Progenitor cell of endocrine pancreas (in vitro differentiated cells): ENCODE results near the gene NCKAP5. TPM values are rescaled to one million over a fixed set of nuclear protein-coding genes. Genes with fewer than 3 reads are reported as not detected.

Source experiments
- DNase-seq: peaks from one replicate; pipeline ENCODE4 v3.0.0; 2021; ENCODE audit warnings: low spot score; ENCODE audit not compliant: unreplicated experiment
- H3K27ac Mint-ChIP-seq: 2 replicates; pipeline ENCODE4 v1.8.0; 2021; ENCODE audit warnings: mild to moderate bottlenecking, moderate library complexity, mixed read lengths
- H3K27me3 Mint-ChIP-seq: 2 replicates; pipeline ENCODE4 v1.8.0; 2021; ENCODE audit warnings: mixed read lengths
- H3K36me3 Mint-ChIP-seq: 2 replicates; pipeline ENCODE4 v1.8.0; 2022; ENCODE audit warnings: mixed read lengths; ENCODE audit not compliant: insufficient read depth
- H3K4me1 Mint-ChIP-seq: 2 replicates; pipeline ENCODE4 v1.8.0; 2021; ENCODE audit warnings: low read depth, mixed read lengths
- H3K4me3 Mint-ChIP-seq: 2 replicates; pipeline ENCODE4 v1.8.0; 2021; ENCODE audit warnings: low read depth, mild to moderate bottlenecking, moderate library complexity, mixed read lengths
- H3K9me3 Mint-ChIP-seq: 2 replicates; pipeline ENCODE4 v1.8.0; 2021; ENCODE audit warnings: low read depth, mixed read lengths
- CTCF ChIP-seq: fragments of 200-600 bp; sonication (generic); IDR thresholded peaks from one replicate; pipeline ENCODE4 v1.5.0; 2021; ENCODE audit warnings: antibody characterized with exemption, mild to moderate bottlenecking; ENCODE audit not compliant: unreplicated experiment
- total RNA-seq: library from RNA; stranded (reverse); gene quantifications from 2 replicates; pipeline ENCODE4 v1.2.1, GENCODE V29; 2021

NCKAP5 gene
- total RNA-seq, 1 donor from 2014 or later: 1.7 TPM

- Mint-ChIP-seq H3K36me3 (no peaks in the 10 kb centered on the region), H3K27me3 (peaks cover 2% of the 10 kb centered on the region), H3K4me1 (no peaks in the 10 kb centered on the region), H3K9me3 (no peaks in the 10 kb centered on the region), H3K4me3 (no peak overlapping the region), H3K27ac (no peak overlapping the region)
- no peak for DNase-seq
- no peak for TF ChIP-seq CTCF
These were observed 644.5 kb downstream of the NCKAP5 start for GRCh38 chr2:132923787-132924186.

GRCh38 chr2:132915812-132916549, 652.3 kb downstream of the NCKAP5 start:
- DNase-seq: no peak
- TF ChIP-seq CTCF: no peak
- H3K27me3 Mint-ChIP-seq: peaks cover 2% of the 10 kb centered on the region
- H3K4me1 Mint-ChIP-seq: peaks cover 1% of the 10 kb centered on the region
- H3K9me3 Mint-ChIP-seq: no peaks in the 10 kb centered on the region
- no peak overlapping the region for H3K27ac Mint-ChIP-seq
- no peaks in the 10 kb centered on the region for H3K36me3 Mint-ChIP-seq
- H3K4me3 Mint-ChIP-seq: no peak overlapping the region

GRCh38 chr2:132911726-132912724, 656.2 kb downstream of the NCKAP5 start:
- no peaks in the 10 kb centered on the region for H3K27me3 Mint-ChIP-seq
- H3K4me1 Mint-ChIP-seq: peaks cover 1% of the 10 kb centered on the region
- TF ChIP-seq CTCF: peak; percentile 21
- DNase-seq: no peak
- no peak overlapping the region for H3K27ac Mint-ChIP-seq
- H3K4me3 Mint-ChIP-seq: no peak overlapping the region
- no peaks in the 10 kb centered on the region for H3K36me3 Mint-ChIP-seq
- H3K9me3 Mint-ChIP-seq: no peaks in the 10 kb centered on the region

GRCh38 chr2:132910432-132910831, 657.8 kb downstream of the NCKAP5 start:
- no peak overlapping the region for H3K4me3 Mint-ChIP-seq
- H3K4me1 Mint-ChIP-seq: peaks cover 1% of the 10 kb centered on the region
- H3K27ac Mint-ChIP-seq: no peak overlapping the region
- no peak for TF ChIP-seq CTCF
- no peaks in the 10 kb centered on the region for H3K36me3 Mint-ChIP-seq
- no peak for DNase-seq
- H3K9me3 Mint-ChIP-seq: no peaks in the 10 kb centered on the region
- H3K27me3 Mint-ChIP-seq: peaks cover 7% of the 10 kb centered on the region

GRCh38 chr2:132909427-132909826, 658.8 kb downstream of the NCKAP5 start:
- peaks cover 7% of the 10 kb centered on the region for H3K27me3 Mint-ChIP-seq
- H3K9me3 Mint-ChIP-seq: no peaks in the 10 kb centered on the region
- H3K36me3 Mint-ChIP-seq: no peaks in the 10 kb centered on the region
- H3K27ac Mint-ChIP-seq: no peak overlapping the region
- peaks cover 6% of the 10 kb centered on the region for H3K4me1 Mint-ChIP-seq
- no peak overlapping the region for H3K4me3 Mint-ChIP-seq
- DNase-seq: no peak
- no peak for TF ChIP-seq CTCF
